GM19023 (cell line): ENCODE measurements around the gene GRN.
"Not testable (repeated sequence)": the region's sequence is repeated elsewhere in the genome, so short reads cannot be mapped to it uniquely, and the experiment has no call there.

Source experiments
- ATAC-seq: cut with Tn5 transposase; IDR thresholded peaks from one replicate; pipeline ENCODE4 v1.9.1; 2021; ENCODE audit warnings: mild to moderate bottlenecking, moderate library complexity; ENCODE audit not compliant: unreplicated experiment

Gene GRN

GRCh38 chr17:44346064-44346844, 1.2 kb downstream of the GRN start:
- no peak for ATAC-seq

GRCh38 chr17:44347206-44348055, 2.3 kb downstream of the GRN start:
- not testable (repeated sequence) for ATAC-seq

- ATAC-seq: peak; percentile 28
Measured at GRCh38 chr17:44348234-44348987, 3.3 kb downstream of the GRN start.

GRCh38 chr17:44348988-44349364, 3.9 kb downstream of the GRN start:
- ATAC-seq: no peak

- ATAC-seq: no peak
Measured at GRCh38 chr17:44349553-44350070, 4.5 kb downstream of the GRN start.

- no peak for ATAC-seq
Measured at GRCh38 chr17:44350733-44351226, 5.7 kb downstream of the GRN start.

GRCh38 chr17:44351464-44351863, 6.4 kb downstream of the GRN start:
- no peak for ATAC-seq

GRCh38 chr17:44351961-44352827, 7.1 kb downstream of the GRN start:
- no peak for ATAC-seq

- no peak for ATAC-seq
Measured at GRCh38 chr17:44352828-44353671, 7.9 kb downstream of the GRN start.

- no peak for ATAC-seq
Measured at GRCh38 chr17:44353672-44354331, 8.7 kb downstream of the GRN start.

- ATAC-seq: no peak
Measured at GRCh38 chr17:44354582-44355561, 9.8 kb downstream of the GRN start.

GRCh38 chr17:44355642-44356099, 10.6 kb downstream of the GRN start:
- no peak for ATAC-seq

- ATAC-seq: no peak
Measured at GRCh38 chr17:44356241-44356640, 11.1 kb downstream of the GRN start.

- ATAC-seq: no peak
Measured at GRCh38 chr17:44358066-44358465, 13.0 kb downstream of the GRN start.

- no peak for ATAC-seq
Measured at GRCh38 chr17:44359006-44359405, 13.9 kb downstream of the GRN start.

- ATAC-seq: no peak
Measured at GRCh38 chr17:44359458-44360143, 14.5 kb downstream of the GRN start.

- no peak for ATAC-seq
Measured at GRCh38 chr17:44360144-44360533, 15.0 kb downstream of the GRN start.
